Smooth muscle cell of the pulmonary artery (primary cell): Measurements from ENCODE around the gene VEZF1. TPM values are rescaled to one million over a fixed set of nuclear protein-coding genes. Genes with fewer than 3 reads are reported as not detected.

Experiments used
- total RNA-seq: library from RNA; depleted of rRNA; stranded (reverse); fragments of >200 nt; gene quantifications from 2 replicates; pipeline ENCODE4 v1.2.3, GENCODE V29; 2014

The VEZF1 gene
- 33.4 and 35.5 TPM in 2 replicates for total RNA-seq

DNA sequence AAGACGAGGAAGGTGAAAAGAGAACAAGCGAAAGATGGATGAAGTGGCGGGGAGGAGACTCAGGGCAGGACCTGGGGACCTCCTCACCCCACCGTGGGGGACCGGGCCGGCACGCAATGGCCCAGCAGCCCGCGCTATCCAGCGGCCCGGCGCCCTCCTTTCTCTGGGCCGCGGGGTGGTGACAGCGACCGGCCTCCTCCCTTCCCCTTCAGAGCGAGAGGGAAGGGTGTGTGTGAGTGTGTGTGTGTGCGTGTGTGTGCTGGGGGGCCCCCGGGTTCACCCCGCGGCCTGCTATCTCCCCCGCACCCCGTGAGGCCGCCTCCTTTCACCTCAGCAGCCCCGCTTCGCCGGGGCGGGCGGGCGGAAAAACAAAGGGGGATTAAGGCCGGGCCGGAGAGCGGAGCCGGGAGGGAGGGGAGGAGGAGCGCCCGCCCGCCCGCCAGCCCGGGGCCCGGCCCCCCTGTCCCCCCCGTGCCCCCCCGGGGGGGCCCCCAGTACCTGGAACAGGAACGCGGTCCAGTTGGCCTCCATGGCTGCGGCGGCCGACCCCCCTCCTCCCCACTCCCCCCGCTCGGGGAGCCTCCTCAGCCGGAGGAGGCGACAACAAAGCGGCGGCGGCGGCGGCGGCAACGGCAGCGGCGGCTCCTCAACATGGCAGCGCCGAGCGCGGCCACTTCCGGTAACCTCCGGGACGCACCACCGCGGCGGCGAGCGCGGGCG, at the start of gene VEZF1:
VEZF1 (minus strand) TSS at position 674 of the 720 bp plus-strand sequence; CDS start at position 531, 143 bp downstream.

DNA sequence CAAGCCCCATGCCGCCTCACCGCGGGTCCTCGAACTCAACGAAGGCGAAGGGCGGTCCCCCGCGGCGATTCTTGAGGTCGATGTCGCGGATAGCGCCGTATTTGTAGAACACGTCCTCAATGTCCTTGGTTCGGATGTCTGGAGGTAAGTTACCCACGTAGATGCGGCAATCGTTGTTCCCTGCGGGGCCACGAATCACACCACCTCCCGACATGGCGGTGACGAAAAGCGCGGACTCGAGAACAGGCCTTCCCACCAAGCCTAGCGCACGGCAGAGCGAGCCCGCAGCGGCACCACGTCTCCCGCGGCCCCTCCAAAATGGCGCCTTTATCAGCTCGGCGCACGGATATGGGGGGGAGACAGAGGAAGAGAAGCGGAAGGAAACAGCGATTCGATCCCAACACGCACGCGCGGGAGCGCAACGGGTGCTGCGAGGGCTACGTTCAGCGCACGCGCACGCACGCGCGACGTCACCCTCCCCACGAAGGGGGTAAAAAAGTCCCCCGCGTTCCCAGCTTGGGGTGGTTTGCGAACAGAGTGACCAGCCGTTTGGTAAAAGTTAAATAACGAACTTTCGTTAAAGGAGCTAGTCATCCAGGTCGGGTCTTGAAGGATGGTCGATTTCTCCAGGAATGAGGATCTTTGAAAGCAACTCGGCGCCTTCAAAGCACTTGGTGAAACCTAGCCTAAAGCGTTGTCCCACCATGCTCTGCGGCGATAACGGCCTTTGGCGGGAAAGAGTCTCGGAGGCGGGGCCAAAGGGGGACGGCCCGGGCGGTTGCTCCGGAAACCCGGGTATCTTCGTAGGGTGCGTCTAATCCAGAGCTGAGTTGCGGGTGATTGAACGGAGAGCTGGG, 19.1 kb upstream of the VEZF1 start, which contains the start of gene SRSF1:
SRSF1 (minus strand) TSS at position 323 of the 857 bp plus-strand sequence; CDS start at position 214, 109 bp downstream.

DNA sequence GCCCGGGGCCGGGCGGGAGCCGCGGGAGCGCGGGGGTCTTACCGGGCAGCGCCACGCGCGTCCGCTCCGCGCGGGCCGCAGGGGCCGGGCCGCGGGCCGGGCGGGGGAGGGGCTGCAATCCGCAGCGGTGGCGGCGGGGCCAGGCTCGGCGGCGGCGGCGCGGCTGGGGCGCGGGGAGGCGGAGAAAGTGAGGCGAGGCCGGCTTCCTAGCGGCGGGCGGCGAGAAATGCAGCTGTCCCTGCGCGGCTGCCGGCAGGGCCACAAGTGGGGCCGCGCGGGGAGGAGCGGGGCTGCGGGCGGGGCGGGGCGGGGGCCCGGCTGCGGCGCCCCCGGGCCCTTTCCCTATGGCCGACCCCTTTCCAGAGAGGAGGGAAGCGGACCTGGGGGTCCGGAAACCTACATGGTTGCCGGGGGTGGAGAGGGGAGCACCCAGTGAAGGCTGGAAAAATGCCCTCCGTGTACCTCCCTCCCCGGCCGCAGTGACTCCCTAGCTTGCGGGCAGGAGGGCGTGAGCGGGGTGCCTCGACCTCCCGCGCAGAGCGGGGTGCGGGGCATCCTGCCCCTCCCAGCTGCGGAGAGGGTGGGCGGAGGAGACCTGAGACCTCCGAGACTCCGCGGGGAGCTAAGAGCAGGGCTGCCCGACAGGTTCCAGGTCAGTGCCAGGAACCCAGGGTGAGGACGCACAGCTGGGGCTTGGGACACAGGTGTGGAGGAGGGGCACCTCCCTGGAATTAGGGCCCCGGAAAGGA, 32.7 kb downstream of the VEZF1 start, which contains the start of gene CUEDC1:
CUEDC1 (minus strand) TSS at position 230 of the 749 bp plus-strand sequence. CDS start 69,848 bp downstream, outside the sequence.

Other genes starting within 250 kb of the VEZF1 start
- not detected in 2 replicates for gene CCDC182, start 243.0 kb downstream of the VEZF1 start, total RNA-seq
- gene MRPS23, start 138.2 kb downstream of the VEZF1 start, total RNA-seq = 16.6 and 28.2 TPM in 2 replicates
- 13.9 and 14.3 TPM in 2 replicates for gene CUEDC1, start 32.8 kb downstream of the VEZF1 start, total RNA-seq
- 282 and 286 TPM in 2 replicates for gene SRSF1, start 19.0 kb upstream of the VEZF1 start, total RNA-seq
- 26.0 and 28.5 TPM in 2 replicates for gene DYNLL2, start 95.2 kb upstream of the VEZF1 start, total RNA-seq
- not detected in 2 replicates for gene OR4D1, start 160.1 kb upstream of the VEZF1 start, total RNA-seq
- gene OR4D2, start 178.7 kb upstream of the VEZF1 start, total RNA-seq = not detected in 2 replicates
- not detected in 2 replicates for gene EPX, start 204.5 kb upstream of the VEZF1 start, total RNA-seq
- 8.6 and 11.5 TPM in 2 replicates for gene MKS1, start 231.0 kb upstream of the VEZF1 start, total RNA-seq